DOHH2 (cell line): ENCODE measurements around the gene KIAA1671.

ENCODE experiments used
- EZH2phosphoT487 ChIP-seq: fragments of 200-600 bp; sonication (generic); IDR thresholded peaks from 2 replicates; pipeline ENCODE4 v1.6.1; 2017; ENCODE audit warnings: borderline replicate concordance, mild to moderate bottlenecking, antibody characterized with exemption, low read length, moderate library complexity, mixed read lengths
- TF ChIP-seq, protein P1 (sequence below): fragments of 200-600 bp; sonication (generic); IDR thresholded peaks from one replicate; pipeline ENCODE4 v1.5.1; 2014; ENCODE audit warnings: antibody characterized with exemption, mild to moderate bottlenecking, low read depth, low read length; ENCODE audit not compliant: poor library complexity, severe bottlenecking

DNA sequence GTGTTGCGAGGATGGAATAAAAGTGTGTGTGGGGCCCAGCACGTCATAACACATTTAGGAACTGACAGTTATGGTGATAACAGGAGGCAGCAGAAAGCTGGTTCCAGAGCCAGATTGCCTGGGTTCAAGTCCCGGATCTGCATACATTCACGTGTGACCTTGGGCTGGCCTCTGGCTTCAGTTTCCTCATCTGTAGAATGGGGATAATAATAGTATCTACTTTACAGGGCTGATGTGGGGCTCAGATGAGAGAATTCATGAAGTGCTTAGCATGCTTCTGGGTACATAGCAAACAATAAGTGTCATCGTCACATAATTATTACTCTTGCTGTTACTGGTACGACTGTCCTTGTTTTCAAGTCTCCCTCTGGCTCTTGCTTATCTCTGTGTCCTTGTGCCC lies 97.3 kb downstream of the KIAA1671 start:
- TF ChIP-seq, protein P1, sequence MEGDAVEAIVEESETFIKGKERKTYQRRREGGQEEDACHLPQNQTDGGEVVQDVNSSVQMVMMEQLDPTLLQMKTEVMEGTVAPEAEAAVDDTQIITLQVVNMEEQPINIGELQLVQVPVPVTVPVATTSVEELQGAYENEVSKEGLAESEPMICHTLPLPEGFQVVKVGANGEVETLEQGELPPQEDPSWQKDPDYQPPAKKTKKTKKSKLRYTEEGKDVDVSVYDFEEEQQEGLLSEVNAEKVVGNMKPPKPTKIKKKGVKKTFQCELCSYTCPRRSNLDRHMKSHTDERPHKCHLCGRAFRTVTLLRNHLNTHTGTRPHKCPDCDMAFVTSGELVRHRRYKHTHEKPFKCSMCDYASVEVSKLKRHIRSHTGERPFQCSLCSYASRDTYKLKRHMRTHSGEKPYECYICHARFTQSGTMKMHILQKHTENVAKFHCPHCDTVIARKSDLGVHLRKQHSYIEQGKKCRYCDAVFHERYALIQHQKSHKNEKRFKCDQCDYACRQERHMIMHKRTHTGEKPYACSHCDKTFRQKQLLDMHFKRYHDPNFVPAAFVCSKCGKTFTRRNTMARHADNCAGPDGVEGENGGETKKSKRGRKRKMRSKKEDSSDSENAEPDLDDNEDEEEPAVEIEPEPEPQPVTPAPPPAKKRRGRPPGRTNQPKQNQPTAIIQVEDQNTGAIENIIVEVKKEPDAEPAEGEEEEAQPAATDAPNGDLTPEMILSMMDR = no peak
- no peak for TF ChIP-seq EZH2phosphoT487
